A549 (cell line): Measurements from ENCODE around the gene DLG2.
A peak's percentile ranks its signal among the peaks of the same experiment; 100 is the strongest.

Experiments
- BCL3 ChIP-seq: fragments of >200 bp; sonication (Bioruptor Twin); formaldehyde crosslinking; IDR thresholded peaks from 3 replicates; pipeline ENCODE4 v1.6.1; 2016
- CEBPB ChIP-seq, 2 experiments: fragments of >200 bp in 1 of 2; sonication (Bioruptor Twin) in 1 of 2; formaldehyde crosslinking in 1 of 2; IDR thresholded peaks; 2 replicates each; pipeline ENCODE4 v1.6.1; 2012 to 2016
- CHD4 ChIP-seq: fragments of 200-600 bp; sonication (generic); IDR thresholded peaks from 2 replicates; pipeline ENCODE4 v1.6.1; 2016; ENCODE audit warnings: antibody characterized with exemption, mild to moderate bottlenecking, borderline replicate concordance
- CTCF ChIP-seq: fragments of >200 bp; sonication (Bioruptor Twin); formaldehyde crosslinking; IDR thresholded peaks from 3 replicates; pipeline ENCODE4 v1.5.1; 2016
- EP300 ChIP-seq, 2 experiments: fragments of >200 bp; sonication (Bioruptor Twin); formaldehyde crosslinking; IDR thresholded peaks; 2 replicates in 1 of 2; 3 replicates in 1 of 2; pipeline ENCODE4 v1.6.1; 2016 to 2017
- GATA3 ChIP-seq: IDR thresholded peaks from 2 replicates; pipeline ENCODE4 v1.6.1; 2012; ENCODE audit warnings: borderline replicate concordance
- POLR2A ChIP-seq: IDR thresholded peaks from 2 replicates; pipeline ENCODE4 v1.6.1; 2012; ENCODE audit warnings: mild to moderate bottlenecking, low read length
- RAD21 ChIP-seq, 2 experiments: fragments of >200 bp in 1 of 2; sonication (Bioruptor Twin) in 1 of 2; formaldehyde crosslinking in 1 of 2; IDR thresholded peaks in 1 of 2; conservative IDR thresholded peaks in 1 of 2; 2 replicates in 1 of 2; 3 replicates in 1 of 2; pipeline ENCODE4 v1.6.1; 2012 to 2018; ENCODE audit warnings: inconsistent platforms in 1 of 2
- RARB ChIP-seq: fragments of 250-450 bp; sonication (Bioruptor Pico); IDR thresholded peaks from 2 replicates; pipeline ENCODE4 v1.8.0; 2021; ENCODE audit warnings: mild to moderate bottlenecking, moderate library complexity
- RNF2 ChIP-seq: fragments of 200-600 bp; sonication (generic); IDR thresholded peaks from 2 replicates; pipeline ENCODE4 v1.6.1; 2016; ENCODE audit warnings: low read depth, mild to moderate bottlenecking, antibody characterized with exemption, moderate library complexity, borderline replicate concordance

GRCh38 chr11:85299258-85299942 lies 327.7 kb downstream of the DLG2 start:
- TF ChIP-seq CEBPB (IDR thresholded peaks at IDR 0.05) = no peak
- no peak for TF ChIP-seq RARB (CRISPR knock-in tag)
- no peak for TF ChIP-seq CHD4
- TF ChIP-seq GATA3 = peak; percentile 42; the same call in 1 of the 2 replicates
- TF ChIP-seq RNF2 = no peak
- no peak for TF ChIP-seq POLR2A
- no peak for TF ChIP-seq CTCF
- peak; percentile 16; a peak in 1 of 5 replicates for TF ChIP-seq EP300 (IDR thresholded peaks at IDR 0.05)
- no peak for TF ChIP-seq BCL3
- no peak; a peak in 1 of 5 replicates for TF ChIP-seq RAD21 (conservative IDR thresholded peaks at IDR 0.05 in 1 of 2, IDR thresholded peaks at IDR 0.05 in 1 of 2)
